KOPT-K1 (cell line): ENCODE measurements around the gene EIF5.

Source experiments
- H3K27ac ChIP-seq: fragments of 200-600 bp; sonication (generic); 2 replicates; pipeline ENCODE4 v1.5.1; 2016; ENCODE audit warnings: antibody characterized with exemption, mild to moderate bottlenecking, low read depth, low read length; ENCODE audit not compliant: poor library complexity, severe bottlenecking
- H3K36me3 ChIP-seq: fragments of 200-600 bp; sonication (generic); 2 replicates; pipeline ENCODE4 v1.5.1; 2017; ENCODE audit warnings: antibody characterized with exemption, mild to moderate bottlenecking, low read length, moderate library complexity; ENCODE audit not compliant: insufficient read depth
- H3K9me3 ChIP-seq: fragments of 200-600 bp; sonication (generic); 2 replicates; pipeline ENCODE4 v1.5.1; 2017; ENCODE audit warnings: antibody characterized with exemption, low read length, mild to moderate bottlenecking; ENCODE audit not compliant: insufficient read depth, poor library complexity, severe bottlenecking

The EIF5 gene

GRCh38 chr14:103361867-103362266 is 27.8 kb downstream of the EIF5 start:
- Histone ChIP-seq H3K36me3 (no peaks in the 10 kb centered on the region), H3K27ac (no peak overlapping the region), H3K9me3 (peaks cover 21% of the 10 kb centered on the region)

DNA sequence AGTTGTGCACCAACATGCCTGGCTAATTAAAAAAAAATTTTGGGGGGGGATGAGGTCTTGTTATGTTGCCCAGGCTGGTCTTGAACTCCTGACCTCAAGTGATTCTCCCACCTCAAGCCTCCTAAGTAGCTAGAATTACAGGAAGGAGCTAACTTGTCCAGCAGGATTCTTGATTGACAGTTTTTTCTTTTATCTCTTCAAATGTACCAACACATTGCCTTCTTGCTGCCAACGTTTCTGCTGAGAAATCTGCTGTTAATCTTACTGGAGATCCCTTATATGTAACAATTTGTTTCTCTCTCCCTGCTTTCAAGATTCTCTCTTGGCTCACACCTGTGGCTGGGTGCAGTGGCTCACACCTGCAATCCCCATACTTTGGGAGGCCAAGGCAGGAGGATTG is 28.7 kb downstream of the EIF5 start:
- no peaks in the 10 kb centered on the region for H3K36me3 ChIP-seq
- peaks cover 21% of the 10 kb centered on the region for H3K9me3 ChIP-seq
- H3K27ac ChIP-seq: no peak overlapping the region

- Histone ChIP-seq H3K36me3 (no peaks in the 10 kb centered on the region), H3K9me3 (peaks cover 20% of the 10 kb centered on the region), H3K27ac (no peak overlapping the region)
Measured at GRCh38 chr14:103366741-103367140, 32.7 kb downstream of the EIF5 start.

- H3K36me3 ChIP-seq: no peaks in the 10 kb centered on the region
- no peak overlapping the region for H3K27ac ChIP-seq
- peaks cover 9% of the 10 kb centered on the region for H3K9me3 ChIP-seq
Measured at GRCh38 chr14:103367995-103368394, 34.0 kb downstream of the EIF5 start.

DNA sequence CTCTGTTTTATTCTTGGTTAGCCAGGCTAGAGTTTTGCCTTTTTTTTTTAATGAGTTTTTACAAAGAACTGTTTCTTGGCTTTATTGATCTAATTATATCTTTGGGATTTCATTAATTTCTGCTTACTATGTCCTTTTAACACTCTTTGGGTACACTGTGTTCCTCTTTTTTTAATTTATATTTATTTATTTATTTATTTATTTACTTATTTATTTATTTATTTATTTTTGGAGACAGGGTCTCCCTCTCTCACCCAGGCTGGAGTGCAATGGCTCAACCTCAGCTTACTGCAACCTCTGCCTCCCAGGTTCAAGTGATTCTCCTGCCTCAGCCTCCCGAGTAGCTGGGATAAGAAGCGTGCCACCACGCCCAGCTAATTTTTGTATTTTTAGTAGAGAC is 36.0 kb downstream of the EIF5 start:
- Histone ChIP-seq H3K27ac (no peak overlapping the region), H3K36me3 (no peaks in the 10 kb centered on the region), H3K9me3 (no peaks in the 10 kb centered on the region)

GRCh38 chr14:103372017-103372416 is 38.0 kb downstream of the EIF5 start:
- no peak overlapping the region for H3K27ac ChIP-seq
- no peaks in the 10 kb centered on the region for H3K36me3 ChIP-seq
- no peaks in the 10 kb centered on the region for H3K9me3 ChIP-seq

DNA sequence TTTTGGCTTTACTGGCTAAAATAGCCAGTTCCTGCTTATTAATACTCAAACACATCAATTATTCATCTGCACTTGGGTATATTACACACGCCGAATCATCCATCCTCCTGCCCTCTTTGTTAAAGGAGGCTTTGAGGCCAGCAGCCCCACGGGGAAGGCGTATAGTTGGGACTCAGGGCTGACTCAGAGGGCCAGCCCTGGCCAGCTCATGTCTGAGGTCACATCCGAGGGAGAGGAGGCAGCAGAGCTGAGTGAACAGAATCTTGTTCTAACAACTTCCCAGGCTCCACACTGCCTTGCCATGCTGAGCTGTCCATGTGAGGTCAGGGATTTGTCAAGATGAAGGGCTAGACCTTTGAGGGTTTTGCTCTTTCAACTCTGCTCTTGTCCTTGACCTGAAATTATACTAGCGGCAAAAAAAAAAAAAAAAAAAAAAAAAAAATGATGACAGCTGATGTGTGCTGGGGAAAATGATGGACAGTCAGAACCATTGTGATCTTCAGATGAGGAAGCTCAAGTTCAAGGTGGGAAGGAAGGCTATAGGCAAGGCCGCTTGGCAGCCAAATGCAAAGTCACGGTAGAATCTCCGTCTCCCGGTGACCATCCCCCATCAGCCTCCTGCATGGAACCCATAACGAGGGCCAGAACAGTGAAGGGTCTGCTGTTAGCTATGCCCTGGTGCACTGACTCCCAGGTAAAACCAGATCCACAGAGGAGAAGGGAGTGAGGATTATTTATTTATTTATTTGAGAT is 38.7 kb downstream of the EIF5 start:
- no peaks in the 10 kb centered on the region for H3K9me3 ChIP-seq
- no peak overlapping the region for H3K27ac ChIP-seq

GRCh38 chr14:103374121-103374520 is 40.1 kb downstream of the EIF5 start:
- Histone ChIP-seq H3K27ac (no peak overlapping the region), H3K36me3 (no peaks in the 10 kb centered on the region), H3K9me3 (no peaks in the 10 kb centered on the region)

More for the DNA sequence above, 38.7 kb downstream of the EIF5 start:
- no peaks in the 10 kb centered on the region for H3K36me3 ChIP-seq

DNA sequence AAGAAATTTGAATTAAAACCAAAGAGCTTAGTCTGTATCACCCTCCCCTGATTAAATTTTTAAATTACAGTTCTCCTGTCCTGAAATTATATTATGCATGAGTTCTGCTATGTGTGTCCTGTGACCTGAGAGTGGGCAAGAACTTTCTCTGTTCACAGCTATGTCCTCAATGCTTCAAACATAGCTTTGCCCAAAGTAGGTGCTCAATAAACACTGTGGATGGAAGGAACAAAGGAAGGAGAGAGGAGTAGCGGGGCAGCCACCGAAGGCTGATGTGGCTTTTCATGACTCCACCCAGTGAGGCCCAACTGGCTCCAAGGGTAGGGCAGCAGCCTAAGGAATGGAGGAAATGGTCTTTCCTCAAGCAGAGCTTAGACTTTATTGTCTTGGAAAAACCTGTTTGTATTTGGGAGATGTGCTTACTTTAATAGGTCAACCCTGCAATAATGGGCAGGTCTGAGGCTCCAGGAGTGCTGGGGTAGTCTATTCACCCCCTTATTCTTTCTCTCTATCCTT is 43.5 kb downstream of the EIF5 start:
- H3K27ac ChIP-seq: no peak overlapping the region
- no peaks in the 10 kb centered on the region for H3K36me3 ChIP-seq

GRCh38 chr14:103378038-103378854 is 44.2 kb downstream of the EIF5 start:
- no peaks in the 10 kb centered on the region for H3K36me3 ChIP-seq
- H3K9me3 ChIP-seq: no peaks in the 10 kb centered on the region
- H3K27ac ChIP-seq: no peak overlapping the region

More for the DNA sequence above, 43.5 kb downstream of the EIF5 start:
- no peaks in the 10 kb centered on the region for H3K9me3 ChIP-seq

DNA sequence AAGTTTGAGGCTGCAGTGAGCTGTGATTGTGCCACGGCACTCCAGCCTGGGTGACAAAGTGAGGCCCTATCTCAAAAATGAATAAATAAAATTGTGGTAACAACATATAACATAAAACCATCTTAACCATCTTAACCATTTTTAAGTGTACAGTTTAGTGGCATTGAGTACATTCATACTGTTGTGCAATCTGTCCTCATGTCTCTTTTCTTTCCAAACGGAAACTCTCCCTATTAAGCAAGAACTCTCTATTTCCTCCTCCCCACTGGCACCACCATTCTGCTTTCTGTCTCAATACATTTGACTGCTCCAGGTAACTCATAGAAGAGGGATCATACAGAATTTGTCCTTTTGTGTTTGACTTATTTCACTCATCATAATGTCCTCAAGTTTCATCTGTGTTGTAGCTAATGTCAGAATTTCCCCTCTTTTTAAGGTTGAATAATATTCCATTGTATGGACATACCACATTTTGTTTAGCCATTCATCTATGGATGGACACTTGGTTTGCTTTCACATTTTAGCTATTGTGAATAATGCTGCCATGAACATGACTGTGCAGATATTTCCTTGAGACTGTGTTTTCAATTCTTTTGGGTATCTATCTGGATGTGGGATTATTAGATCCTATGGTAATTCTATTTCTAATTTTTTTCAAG is 46.8 kb downstream of the EIF5 start:
- Histone ChIP-seq H3K9me3 (no peaks in the 10 kb centered on the region), H3K27ac (no peak overlapping the region), H3K36me3 (no peaks in the 10 kb centered on the region)

GRCh38 chr14:103382376-103382775 is 48.3 kb downstream of the EIF5 start:
- no peaks in the 10 kb centered on the region for H3K9me3 ChIP-seq
- no peaks in the 10 kb centered on the region for H3K36me3 ChIP-seq
- no peak overlapping the region for H3K27ac ChIP-seq

DNA sequence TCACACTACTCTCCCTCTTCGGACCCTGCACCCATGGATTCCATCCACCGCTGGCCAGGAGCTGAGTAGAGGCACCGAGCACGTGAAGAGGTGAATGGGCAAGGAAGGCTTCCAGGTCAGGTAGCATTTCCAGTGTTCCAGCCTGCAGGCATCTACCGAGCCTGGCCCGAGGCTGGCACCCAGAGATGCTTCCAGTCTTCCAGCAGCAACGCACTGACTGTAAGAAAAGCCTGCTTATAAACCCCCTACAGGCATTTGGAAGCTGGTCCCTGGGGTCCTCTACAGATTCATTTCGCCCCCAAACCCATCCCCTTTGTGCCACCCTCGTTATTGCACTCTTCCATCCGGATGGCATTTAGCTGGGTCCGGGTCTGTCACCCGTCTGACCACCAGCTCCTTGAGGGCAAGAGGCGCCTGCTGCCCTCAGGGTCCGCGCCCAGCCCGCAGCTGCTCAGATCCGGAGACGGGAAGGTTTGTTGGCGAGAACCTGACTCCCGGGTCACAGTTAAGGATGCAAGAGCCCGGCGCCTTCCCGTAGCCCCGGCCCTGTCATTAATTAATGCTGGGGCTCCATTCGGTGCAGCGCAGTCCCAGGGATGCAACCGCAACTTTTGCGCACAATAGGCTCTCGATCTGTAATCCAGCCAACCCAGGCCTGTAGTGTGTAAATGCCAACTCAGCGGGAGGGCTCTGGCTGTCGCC is 50.6 kb downstream of the EIF5 start:
- peak overlapping the region; percentile 78 for H3K27ac ChIP-seq

GRCh38 chr14:103385152-103385928 is 51.3 kb downstream of the EIF5 start, which contains the start of gene MARK3:
Gene MARK3, plus strand, starts transcription at chr14:103385415. Its CDS starts 615 bp downstream, at chr14:103386030.
- H3K27ac ChIP-seq: peak within 1 kb of the TSS; percentile 78
- no peaks in the 10 kb centered on the region for H3K9me3 ChIP-seq
- H3K36me3 ChIP-seq: no peaks in the 10 kb centered on the region

More for the DNA sequence above, 50.6 kb downstream of the EIF5 start:
- Histone ChIP-seq H3K36me3 (no peaks in the 10 kb centered on the region), H3K9me3 (no peaks in the 10 kb centered on the region)
